Activated CD4-positive, CD25-positive, alpha-beta regulatory T cell treated with anti-CD3 and anti-CD28 coated beads, Interleukin-2, amount 50 U/mL, for 16 hours (primary cell): ENCODE measurements around the gene EDIL3.
"Not testable (repeated sequence)": the region's sequence is repeated elsewhere in the genome, so short reads cannot be mapped to it uniquely, and the experiment has no call there.

ENCODE experiments used
- DNase-seq: peaks from one replicate; pipeline ENCODE4 v3.0.0-alpha.2; 2020; ENCODE audit warnings: low read depth, low spot score

The EDIL3 gene

GRCh38 chr5:84069608-84070179 lies 315.0 kb downstream of the EDIL3 start:
- no peak for DNase-seq

GRCh38 chr5:84063041-84063440 lies 321.6 kb downstream of the EDIL3 start:
- DNase-seq = no peak

- no peak for DNase-seq
These were observed 325.0 kb downstream of the EDIL3 start for GRCh38 chr5:84059672-84060071.

GRCh38 chr5:84058561-84058960 lies 326.1 kb downstream of the EDIL3 start:
- DNase-seq = no peak

DNA sequence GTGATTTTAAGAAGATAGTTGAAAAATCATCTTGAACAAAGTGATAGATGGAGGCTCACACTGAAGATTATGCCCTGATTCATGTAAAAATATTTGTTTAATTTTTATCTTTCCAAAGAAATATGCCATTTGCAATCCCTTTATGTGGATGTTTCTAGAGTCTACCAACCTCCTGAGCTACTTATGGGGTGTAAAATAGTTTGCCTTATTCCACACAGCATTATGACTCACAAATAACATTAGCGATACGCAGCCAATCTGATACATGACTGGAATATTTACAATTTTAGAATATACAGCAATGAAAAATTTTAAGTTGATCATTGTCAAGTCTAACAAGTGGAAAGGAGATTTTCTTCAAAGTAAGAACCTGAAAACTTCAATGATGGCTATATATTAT lies 327.5 kb downstream of the EDIL3 start:
- no peak for DNase-seq

DNA sequence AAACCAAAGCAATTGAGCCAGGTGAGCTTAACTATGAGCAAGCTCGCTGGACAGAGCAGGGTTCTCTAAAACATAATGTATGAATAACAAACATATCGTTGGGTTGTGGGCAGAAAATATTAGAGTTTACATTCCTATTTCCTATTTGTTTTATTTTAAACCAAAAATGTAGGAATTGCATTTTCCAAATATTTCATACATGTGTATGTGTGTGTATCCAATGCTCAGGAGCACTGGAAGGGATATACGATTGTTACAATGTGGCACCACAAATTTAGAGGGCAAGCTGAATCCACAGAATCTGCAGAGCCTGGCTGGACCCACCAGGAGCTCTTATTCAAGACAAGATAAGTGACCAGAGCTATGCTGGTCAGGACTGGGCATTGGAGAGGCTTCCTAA lies 338.7 kb downstream of the EDIL3 start:
- DNase-seq = no peak

- no peak for DNase-seq
These were observed 347.8 kb downstream of the EDIL3 start for GRCh38 chr5:84036842-84037241.

GRCh38 chr5:84032324-84032723 lies 352.4 kb downstream of the EDIL3 start:
- no peak for DNase-seq

GRCh38 chr5:84028093-84028492 lies 356.6 kb downstream of the EDIL3 start:
- DNase-seq = no peak

- DNase-seq = not testable (repeated sequence)
These were observed 366.2 kb downstream of the EDIL3 start for GRCh38 chr5:84018521-84018920.

DNA sequence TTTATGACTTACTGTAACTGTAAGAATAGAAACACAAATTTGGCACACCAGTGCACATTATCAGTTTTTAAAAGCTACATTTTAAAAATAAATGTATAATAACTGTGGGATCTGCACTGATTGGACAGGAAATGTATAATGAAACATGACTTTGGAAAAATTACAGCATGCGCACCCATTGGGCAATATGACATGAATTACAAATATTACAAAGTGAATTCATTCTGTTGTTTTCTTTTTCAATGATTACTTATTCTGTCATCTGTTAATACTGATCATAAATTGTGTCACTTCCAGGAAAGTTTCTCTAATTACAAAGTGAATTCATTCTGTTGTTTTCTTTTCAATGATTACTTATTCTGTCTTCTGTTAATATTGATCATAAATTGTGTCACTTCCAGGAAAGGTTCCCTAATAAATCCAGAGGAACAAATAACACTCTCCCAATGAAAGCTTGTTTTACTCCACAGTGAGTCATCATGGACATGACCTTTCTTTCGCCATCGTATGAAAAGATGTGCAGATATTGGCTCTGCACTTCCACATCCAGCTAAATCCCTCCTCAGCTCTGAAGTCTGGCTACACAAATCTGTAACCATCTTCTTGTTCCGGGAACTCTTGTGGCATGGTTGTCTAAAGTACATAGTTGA lies 367.0 kb downstream of the EDIL3 start:
- DNase-seq = no peak

DNA sequence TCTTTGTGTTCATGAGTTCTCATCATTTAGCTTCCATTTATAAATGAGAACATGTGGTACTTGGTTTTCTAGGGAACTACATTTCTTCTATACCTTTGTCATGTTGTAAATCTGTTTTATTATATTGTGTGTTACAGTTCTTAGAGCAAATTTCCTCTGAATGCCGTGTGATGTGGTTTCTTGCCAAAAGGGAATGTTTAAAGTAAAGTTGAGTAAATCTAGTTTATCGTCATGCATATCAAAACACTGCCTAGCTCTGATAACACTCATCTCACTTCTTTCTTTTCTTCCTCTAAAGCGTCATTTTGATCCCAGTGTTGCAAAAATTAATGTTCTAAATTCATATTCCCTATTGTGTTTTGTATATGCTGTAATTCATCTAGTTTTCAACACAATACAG lies 368.6 kb downstream of the EDIL3 start:
- no peak for DNase-seq

DNA sequence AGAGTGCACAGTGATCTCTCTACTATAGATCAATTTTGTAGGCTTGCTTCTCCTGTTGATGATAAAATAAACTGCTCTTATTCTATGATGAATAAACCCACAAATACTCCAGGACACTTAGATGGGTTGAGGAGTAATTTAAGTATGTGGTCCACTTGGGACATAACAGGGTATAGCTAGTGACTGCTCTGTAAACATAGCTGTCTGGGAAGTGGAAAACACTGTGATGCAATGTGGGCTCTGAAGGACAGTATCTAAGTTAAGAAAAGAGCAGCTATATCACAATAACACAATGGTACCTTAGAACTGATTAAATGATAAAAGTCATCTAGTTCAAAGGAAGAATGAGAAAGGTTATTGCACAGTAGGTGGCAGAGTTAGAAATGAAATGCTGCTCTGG lies 369.7 kb downstream of the EDIL3 start:
- no peak for DNase-seq

GRCh38 chr5:83993803-83994202 lies 390.9 kb downstream of the EDIL3 start:
- DNase-seq = no peak

DNA sequence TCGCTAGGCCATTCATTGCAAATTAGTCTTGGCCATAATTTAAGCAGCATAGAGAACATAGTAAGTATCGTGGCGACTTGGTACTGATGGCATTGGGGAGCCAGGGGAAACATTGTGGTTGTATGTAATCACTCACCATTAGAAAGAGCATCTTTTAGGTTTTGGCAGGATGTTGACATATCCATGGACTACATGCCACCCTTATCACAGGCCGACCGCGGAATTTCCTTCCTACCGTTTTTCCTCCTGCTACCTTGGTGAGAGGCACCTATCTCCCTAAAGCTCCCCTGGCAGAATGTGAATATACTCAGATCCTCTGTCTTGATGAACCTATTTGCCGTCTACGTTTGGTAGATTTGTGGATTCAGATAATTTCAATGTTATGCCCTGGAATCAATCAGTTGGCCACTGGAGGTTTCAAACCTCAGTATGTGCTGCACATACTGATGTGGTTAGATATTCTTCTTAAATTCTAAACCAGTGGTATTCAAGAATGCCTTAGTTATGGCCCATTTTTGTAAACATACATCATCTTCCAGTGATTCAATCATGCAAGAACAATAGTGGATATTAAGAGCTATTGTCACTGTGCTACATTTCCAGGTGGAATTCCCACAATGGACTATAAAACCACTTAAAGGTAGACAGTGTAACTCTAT lies 393.0 kb downstream of the EDIL3 start:
- no peak for DNase-seq

DNA sequence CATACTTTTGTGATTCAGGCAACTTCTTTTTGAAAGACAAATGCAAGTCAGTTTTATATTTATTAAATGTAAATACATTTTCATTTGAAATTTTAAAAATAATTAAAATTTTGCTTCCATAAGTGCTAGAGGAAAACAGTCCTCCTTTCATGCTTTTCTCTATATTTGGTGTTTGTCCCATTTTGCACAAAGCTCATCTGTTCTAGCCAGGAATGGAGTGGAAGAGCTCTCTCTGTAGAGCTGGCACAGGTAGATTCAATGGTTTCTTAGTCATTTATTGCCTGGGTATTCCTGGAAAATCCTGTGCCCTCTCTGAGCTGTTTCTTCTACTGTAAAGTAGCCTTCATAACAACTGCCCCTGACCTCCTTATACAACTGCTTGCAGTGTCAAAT lies 396.4 kb downstream of the EDIL3 start:
- no peak for DNase-seq

- no peak for DNase-seq
These were observed 397.0 kb downstream of the EDIL3 start for GRCh38 chr5:83987513-83988292.

- no peak for DNase-seq
These were observed 400.8 kb downstream of the EDIL3 start for GRCh38 chr5:83983852-83984251.

DNA sequence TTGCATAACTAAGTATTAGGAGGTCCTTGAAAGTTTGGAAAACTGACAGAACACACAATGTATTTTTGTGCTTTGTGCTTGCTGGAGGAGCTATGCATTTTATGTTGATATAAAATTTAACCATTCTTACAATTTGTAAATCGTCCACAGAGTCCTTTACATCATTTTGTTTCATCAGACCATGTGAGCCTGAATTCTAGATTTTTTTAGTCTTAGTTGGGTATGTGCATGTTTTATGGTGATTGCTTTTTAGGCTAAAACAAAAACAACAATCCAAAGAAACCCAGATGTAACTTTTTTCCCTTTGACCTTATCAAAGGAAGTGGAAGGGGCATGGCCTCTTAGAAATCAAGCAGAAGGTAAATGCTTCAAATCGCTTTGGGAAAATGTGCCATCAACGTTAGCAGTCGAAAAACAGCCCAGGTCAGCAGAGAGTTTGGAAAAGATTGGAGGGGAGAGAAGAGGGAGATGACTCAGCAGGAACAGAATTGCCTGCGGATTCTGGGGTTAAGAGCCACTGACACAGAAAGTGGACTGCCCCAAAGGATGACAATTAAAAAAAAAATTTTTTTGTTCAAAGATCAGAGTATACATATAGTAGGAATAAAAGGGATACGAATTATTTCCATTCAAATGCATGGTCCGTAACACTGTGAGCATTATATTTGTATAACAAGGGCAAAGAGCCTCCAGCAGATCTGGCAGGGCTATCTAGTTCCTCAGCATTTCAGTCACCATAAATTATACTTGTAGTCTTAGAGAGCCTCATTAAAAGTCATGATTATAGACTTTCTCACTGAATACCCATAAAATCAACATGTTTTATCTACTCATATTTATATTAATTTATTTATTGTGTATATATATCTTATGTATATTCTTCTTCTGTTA lies 410.5 kb downstream of the EDIL3 start:
- no peak for DNase-seq

DNA sequence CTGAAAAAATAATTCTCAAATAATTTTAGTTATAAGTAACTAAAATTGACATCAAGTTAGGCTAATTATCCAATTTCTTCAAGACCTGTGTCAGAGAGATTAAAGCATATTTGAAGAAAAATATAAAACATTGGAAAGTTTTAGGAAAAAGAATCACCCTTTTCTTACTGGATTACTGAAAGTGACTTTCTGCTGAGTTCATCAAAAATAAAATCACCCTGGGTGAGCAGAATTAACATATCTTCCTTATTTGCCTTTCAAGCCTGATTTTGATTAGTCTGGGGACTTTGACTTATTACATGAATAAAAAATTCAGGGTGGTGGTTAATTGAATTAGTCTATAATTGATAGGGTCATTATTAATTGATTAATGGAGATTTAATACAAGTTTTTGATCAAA lies 411.8 kb downstream of the EDIL3 start:
- DNase-seq = no peak

DNA sequence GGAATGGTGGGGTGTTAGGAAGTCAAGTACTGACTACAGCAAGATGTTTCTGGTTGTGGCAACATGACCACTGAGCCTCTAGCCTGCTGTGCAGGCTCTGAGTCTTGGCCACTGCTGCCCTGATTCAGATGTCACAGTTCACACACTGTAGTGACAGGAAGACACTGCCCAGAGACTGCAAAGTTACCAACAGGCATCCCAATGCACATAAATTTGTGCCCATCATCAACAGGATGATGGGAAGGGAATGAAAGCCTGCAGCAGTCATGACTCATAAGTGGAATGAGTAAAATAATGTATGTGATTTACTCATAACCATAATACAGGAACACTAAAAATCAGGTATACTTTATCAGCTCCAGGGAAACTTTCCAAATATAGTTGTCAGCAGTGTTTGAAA lies 412.4 kb downstream of the EDIL3 start:
- DNase-seq = no peak

DNA sequence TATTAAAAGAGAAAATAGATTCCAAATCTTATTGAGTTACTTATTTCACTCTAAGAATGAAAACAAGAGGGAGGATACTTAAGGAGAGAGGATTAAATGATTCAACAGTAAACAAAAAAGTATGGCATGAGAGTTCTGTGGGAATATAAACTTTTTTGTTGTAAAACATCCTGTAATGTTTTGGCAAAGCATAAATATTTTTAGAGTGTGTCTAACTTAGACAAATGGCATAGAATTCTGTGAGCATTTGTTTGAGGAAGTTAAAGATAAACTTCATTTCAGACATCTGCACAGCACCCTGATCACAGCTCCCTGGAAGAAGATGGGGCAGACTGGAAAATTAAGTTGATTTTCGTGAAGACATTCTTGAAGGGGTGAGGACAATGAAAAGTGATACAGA lies 417.3 kb downstream of the EDIL3 start:
- DNase-seq = no peak
